GM23248 (cell line): ENCODE data around the gene ADPRH.

Source experiments
- EZH2 ChIP-seq: fragments of 200-600 bp; sonication (generic); IDR thresholded peaks from 2 replicates; pipeline ENCODE4 v1.6.1; 2018; ENCODE audit warnings: antibody characterized with exemption, mild to moderate bottlenecking; ENCODE audit not compliant: insufficient read depth, poor library complexity, severe bottlenecking
- EZH2phosphoT487 ChIP-seq: fragments of 200-600 bp; sonication (generic); IDR thresholded peaks from 2 replicates; pipeline ENCODE4 v1.6.1; 2018; ENCODE audit warnings: antibody characterized with exemption, moderate library complexity, mild to moderate bottlenecking, low read depth; ENCODE audit not compliant: insufficient read depth

DNA sequence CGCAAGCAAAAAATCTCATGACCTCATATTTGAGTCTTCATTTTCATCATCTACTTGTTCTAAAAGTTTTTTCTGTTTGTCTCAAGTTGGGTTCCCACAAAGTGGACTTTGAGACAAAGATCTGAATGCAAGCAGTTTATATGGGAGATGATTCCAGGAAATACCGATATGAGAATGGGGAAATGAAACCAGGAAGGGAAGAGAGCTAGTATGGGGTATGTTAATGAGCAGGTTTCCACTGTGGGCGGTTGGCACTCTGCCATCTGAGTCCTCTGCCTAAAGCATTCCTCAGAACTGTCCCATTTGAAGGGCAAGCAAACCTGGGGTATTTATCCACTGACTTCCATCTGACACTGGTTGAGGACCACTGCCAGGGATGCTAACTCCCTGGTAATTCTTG, 8.8 kb downstream of the ADPRH start:
- TF ChIP-seq EZH2phosphoT487 (no peak), EZH2 (no peak)
